GM18873 (cell line): ENCODE results near the gene PDE6B.

Experiments used
- ATAC-seq: cut with Tn5 transposase; IDR thresholded peaks from one replicate; pipeline ENCODE4 v1.9.1; 2021; ENCODE audit warnings: mild to moderate bottlenecking, moderate library complexity, moderate number of reproducible peaks; ENCODE audit not compliant: unreplicated experiment, low FRiP score

Gene PDE6B

DNA sequence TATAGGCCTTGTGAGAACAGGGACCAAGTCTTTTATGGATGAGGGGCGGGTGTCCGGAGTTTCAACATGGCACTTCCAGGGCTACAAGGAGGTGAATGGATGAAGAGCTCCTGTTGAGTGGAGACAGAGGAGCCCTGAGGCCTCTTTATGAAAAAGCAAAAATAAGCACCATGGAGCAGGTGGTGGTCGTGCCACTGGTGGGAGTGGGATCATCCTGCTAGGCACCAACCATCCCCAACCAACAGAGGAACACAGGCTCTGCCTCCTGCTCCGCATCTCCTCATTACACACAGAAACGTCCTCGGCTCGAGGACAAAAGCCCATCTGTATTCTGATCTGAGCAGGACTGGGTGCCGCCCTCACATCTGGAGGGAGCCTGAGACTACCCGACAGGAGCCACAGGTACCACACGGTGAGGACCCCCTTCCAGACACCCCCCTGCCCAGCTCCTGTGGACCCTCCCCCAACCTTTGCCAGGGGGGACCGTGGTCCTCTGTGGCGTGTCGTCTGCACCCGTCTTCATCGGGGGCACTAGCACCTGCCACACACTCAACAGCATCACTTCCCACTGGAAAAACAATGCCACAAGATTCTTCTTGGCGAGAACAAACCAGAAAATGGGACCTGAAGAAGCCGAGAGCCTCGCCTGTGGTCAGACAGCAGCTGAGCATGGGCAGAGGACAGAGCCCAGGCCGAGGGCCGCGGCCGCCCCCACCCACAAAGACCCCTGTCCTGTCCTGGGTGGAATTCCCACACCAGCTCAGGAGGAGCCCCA lies 3.9 kb upstream of the PDE6B start:
- no peak for ATAC-seq

DNA sequence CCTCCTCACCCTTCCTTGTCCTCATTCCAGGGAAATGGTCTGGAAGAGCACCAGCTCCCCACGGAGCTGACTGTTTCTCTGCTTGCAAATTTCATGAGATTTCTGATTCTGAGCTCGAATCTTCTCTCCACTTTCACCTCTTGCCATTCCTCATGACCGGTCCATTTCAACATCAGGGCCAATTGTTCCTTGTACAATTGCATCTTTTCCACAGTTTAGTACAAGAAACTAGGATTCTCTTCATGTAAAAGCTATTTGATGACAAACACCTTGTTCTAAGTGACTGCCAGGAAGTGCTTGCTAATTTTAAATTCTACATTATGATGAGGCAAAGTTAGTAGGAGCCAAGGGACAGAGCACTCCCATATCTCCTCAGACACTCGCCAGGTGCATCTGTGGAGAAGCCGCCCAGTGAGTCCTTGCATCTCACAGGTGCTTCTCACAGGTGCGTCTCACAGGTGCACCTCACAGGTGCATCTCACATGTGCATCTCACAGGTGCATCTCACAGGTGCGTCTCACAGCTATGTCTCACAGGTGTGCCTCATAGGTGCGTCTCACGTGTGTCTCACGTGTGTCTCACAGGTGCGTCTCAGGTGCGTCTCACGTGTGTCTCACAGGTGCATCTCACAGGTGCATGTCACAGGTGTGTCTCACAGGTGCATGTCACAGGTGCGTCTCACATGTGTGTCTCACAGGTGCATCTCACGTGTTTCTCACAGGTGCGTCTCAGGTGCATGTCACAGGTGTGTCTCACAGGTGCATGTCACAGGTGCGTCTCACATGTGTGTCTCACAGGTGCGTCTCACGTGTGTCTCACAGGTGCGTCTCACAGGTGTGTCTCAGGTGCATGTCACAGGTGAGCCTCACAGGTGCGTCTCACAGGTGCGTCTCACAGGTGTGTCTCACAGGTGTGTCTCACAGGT lies 3.0 kb upstream of the PDE6B start:
- ATAC-seq = no peak

DNA sequence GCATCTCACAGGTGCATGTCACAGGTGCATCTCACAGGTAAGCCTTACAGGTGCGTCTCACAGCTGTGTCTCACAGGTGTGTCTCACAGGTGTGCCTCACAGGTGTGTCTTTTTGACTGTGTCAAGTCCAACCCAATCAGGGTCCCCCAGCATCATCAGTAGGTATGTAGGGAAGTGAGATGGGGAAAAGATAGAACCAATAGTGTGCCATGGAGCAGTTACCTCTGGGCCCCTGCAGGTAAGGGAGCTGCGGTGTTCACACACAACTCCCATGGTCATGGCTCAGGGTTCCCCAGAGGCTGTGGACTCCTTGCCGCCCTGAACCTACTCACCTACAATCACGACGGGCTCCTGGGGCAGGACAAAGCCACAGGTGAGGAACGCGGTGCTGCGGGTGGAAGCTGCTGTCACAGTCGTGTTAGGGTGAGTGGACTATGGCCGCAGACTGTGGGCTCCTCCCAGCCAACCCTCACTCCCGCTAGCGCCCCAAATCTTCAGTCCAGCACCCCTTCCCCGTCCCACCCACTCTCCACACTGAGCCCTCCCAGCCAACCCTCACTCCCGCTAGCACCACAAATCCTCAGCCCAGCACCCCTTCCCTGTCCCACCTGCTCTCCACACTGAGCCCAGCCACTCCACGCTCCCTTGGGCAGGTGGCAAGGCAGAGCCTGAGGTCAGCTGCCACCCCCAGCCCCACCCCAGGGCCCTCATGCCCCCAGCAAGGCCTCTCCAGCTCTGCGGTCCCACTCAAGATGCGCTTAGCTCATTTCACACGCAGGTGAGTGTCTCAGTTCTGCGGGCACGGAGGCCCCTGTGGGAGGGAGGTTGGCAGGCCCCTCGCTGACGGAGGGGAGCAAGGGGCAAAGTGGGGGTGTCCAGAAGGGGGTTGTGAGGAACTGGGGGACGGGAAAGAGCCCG lies 2.1 kb upstream of the PDE6B start:
- ATAC-seq = no peak

DNA sequence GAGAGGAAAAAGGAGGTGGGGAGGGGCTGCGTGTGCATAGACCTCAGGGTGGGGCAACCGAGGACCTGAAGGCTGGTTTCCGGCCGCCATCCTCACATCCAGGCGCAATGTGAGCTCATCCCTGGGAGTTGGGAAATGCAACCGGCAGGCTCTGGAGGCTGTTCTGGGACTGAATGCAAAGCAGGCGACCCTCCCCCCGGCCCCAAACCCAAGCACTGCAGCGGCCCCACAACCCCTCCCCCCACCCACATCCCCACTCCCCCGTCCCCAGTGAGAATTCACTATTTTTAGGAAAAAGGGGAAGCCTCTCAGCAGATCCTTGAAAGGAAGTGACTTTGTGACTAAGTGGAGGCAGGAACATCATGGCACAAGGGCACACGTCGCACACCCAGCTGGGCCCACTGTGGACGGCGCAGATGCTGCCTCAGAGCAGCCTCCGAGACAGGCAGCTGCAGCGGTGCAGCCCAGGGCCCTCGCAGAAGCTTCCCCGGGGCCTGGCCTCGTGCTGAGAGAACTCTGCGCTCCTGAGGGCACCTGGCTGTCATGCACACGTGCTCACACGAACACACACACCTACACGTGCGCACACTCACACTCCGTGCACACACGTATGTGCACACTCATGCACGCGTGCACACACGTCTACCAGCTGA lies 1.3 kb upstream of the PDE6B start:
- ATAC-seq = no peak

DNA sequence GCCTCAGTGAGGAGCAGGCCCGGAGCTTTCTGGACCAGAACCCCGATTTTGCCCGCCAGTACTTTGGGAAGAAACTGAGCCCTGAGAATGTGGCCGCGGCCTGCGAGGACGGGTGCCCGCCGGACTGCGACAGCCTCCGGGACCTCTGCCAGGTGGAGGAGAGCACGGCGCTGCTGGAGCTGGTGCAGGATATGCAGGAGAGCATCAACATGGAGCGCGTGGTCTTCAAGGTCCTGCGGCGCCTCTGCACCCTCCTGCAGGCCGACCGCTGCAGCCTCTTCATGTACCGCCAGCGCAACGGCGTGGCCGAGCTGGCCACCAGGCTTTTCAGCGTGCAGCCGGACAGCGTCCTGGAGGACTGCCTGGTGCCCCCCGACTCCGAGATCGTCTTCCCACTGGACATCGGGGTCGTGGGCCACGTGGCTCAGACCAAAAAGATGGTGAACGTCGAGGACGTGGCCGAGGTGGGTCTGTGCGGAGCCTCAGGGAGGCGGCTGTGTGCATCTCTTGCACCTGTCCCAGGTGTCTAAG lies 323 bp downstream of the PDE6B start:
- no peak for ATAC-seq

DNA sequence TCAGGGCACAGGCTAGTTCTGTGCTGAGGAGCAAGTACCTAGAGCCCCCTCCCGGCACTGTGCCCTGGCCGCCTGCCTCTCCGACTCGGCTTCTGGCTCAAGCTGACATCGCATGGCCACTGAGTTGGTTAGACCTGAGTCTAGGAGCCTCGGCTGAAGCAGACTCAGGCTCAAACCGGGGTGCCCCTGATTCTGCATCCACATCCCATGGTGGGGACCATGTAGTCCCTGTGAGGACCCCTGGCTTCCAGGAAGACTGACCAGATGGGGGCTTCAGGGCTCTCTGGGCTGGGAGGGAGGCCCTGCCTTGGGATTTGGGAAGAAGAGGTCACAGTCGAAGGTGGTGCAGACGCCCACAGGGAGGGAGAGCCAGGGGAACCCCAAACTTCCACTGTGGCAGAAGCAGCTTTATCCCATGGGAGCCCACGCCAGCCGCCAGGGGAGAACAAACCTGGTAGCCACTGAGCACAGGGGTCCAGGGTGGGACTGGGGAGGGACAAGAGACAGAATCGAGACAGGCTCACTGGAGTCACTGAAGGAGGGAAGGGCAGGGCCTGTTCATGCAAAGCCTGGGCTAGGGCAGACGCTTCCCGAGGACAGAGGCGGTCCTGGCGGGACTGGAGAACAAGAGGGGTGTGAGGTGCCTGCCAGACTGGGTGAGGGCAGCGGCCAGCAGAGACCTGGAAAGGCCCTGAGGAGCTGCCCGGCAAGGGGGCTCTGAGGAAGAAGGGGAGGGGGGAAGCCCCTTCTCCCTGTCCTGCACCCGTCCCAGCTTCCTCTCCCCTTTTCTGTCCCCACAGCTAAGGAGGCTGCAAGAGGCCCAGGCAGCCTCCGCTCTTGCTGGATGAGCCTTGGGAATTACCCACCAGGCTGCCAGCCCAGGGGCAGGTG lies 1.1 kb downstream of the PDE6B start:
- ATAC-seq = no peak

DNA sequence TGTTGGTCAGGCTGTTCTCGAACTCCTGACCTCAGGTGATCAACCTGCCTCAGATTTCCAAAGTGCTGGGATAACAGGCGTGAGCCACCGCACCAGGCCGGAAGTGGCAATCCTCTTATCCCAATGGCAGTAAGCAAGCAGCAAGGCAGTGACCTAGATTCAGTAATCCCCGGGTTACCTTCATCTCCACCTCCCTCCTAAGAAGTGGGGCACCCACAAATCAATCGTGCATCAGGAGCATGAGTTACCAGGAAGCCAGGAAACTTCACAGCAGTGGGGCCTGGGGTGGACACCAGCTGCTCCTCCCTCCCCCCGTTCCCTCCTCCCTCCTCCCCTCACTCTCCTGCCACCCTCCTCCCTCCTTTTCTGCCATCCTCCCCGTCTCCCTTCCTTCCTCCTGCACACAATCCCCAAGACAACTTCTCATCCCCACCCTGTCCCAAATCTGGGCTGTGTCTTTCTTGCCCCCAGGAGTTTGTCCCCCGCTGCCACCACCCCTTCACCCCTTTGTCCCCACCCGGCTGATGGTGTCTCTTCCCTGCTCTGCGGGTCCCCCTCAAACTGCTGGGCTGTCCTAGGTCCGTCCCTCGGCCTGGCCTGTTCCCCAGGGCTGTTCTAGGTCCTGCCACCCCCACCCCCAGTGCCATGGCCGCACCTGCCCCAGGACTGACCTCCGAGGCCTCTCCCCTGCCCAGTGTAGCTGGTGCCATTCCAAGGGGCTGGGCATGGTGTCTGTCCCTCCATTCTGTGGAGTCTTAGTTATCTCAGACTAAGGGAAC lies 2.2 kb downstream of the PDE6B start:
- no peak for ATAC-seq

DNA sequence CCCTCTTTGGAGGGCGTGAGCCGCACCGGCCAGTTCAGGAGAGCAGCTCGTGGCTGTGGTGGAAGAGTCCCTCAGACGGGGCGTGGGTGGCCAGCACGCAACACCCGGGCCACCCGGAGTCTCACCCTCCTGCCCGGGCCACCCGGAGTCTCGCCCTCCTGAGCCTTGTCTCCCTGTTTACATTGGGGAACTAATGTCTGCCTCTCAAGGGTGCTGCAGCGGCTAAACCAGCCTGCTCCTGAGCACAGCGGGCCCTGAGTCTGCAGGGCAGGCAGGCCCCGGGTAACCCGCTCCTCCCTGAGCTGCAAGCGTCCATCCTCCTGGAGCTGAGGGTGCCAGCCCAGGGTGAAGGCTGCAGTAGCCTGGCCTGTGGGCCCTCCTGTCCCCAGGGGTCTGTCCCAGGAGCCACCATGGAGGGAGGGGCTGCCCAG lies 3.0 kb downstream of the PDE6B start:
- no peak for ATAC-seq

DNA sequence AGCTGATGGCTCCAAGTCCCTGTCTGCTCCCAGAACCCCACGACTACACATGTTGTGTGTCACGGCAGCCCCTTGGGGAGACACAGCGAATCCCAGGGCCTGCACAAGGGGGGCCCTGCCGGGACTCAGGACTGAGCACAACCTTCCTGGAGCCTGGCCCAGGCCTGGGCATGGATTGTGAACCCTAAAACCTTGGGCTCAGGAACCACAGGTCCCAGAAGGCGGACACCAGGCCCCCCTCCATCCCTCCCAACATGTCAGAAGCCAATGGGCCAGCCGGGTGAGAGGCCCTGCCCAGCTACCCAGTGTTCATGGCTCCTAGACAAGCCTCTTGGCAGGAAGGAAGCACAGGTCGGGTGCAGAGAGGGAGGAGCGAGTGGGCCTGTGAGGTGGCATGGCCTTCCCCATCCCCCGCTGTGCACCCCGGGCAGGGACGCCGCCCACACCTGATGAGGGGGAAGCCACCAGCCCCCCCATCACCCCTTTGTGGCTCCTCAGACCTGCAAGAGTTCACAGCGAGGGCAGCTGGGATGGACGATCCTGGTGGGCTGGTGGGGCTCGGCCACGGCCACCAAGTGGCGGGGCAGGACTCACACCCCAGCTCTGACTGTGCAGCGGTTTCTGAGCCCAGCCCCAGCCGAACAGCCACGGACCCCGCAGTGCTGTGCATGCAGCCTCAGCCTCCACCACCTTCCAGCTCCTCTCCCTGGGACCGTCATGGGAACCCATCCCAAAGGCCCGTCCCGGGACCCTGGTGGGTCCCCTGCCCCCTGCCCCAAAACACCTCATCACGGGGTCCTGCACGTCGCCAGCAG lies 3.7 kb downstream of the PDE6B start:
- no peak for ATAC-seq

DNA sequence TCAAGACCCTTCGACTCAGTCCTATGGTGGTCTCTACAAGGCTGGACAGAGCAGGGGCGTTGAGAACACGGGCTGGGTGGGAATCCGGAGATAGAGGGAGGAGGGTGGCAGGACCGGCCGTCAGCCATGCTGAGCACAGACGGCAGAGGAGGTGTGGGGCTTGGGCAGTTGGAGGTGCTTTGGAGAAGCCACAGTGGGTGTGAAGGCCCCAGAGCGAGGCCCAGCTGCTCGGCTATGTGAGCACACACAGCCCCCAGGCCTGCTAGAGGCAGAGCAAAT lies 4.2 kb downstream of the PDE6B start:
- no peak for ATAC-seq

DNA sequence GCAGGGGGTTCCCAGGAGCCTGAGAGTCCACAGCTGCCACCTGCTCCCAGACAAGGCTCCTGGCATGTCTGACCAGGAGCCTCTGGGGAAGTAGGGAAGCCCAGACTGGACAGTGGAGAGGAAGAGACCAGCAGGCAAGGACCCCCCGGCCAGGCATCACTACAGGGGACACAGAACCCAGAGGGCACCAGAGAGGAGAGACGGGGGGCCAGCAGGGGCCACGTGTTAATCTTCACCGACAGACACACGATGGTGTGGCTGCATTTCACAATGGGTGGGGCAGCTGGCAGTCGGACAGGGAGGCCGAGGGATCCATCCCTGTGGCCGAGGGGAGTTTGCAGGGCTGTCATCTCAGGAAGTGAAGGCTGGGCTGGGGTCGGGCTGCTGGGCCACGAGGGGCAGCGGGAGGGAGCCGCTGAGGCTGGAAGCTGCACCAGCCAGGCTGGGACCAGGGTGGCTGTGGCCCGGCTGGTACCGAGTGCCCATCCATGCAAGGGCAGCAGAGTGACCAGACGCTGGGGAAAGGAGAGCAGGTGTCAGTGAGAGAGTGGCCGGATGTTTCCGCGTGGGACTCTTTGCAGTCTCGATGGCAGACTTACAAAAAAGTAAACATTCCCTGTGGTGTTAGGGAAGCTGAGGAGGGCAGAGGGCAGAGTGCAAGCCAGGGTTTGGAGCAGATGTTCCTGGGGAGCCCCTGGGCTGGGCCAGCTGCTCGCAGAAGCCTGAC lies 4.7 kb downstream of the PDE6B start:
- no peak for ATAC-seq

DNA sequence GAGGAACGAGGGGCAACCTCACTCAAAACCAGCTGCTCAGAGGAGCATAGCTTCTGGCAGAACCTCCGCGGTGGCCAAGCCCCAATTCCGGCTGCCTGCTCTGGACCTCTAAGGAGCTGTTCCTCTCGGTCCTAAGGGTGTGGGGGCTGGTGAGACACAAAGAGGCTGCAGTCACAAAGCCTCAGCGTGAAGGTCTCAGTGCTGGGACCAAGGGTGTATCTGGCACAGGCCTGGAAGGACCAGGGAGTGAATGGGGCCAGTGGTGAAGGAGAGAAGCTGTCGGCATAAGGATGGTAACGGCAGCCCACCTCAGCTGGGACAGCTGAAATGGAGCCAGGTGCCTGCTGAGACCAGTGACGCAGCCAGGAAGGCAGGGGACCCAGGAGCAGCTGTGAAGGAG lies 5.3 kb downstream of the PDE6B start:
- ATAC-seq = no peak

DNA sequence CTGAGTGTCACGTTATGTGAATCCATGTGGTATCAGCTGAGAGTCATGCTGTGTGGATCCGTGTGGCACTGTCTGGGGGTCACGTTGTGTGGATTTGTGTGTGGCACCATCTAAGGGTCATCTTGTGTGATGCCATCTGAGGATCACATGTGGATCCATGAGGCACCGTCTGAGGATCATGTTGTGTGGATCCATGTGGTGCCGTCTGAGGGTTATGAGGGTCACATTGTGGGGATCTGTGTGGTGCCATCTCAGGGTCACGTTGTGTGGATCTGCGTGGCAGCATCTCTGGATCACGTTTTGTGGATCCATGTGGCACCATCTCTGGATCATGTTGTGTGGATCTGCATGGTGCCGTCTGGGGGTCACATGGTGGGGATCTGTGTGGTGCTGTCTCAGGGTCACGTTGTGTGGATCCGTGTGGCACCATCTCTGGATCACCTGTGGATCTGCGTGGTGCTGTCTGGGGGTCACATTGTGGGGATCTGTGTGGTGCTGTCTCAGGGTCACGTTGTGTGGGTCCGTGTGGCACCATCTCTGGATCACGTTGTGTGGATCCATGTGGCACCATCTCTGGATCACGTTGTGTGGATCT lies 6.9 kb downstream of the PDE6B start:
- ATAC-seq = no peak

DNA sequence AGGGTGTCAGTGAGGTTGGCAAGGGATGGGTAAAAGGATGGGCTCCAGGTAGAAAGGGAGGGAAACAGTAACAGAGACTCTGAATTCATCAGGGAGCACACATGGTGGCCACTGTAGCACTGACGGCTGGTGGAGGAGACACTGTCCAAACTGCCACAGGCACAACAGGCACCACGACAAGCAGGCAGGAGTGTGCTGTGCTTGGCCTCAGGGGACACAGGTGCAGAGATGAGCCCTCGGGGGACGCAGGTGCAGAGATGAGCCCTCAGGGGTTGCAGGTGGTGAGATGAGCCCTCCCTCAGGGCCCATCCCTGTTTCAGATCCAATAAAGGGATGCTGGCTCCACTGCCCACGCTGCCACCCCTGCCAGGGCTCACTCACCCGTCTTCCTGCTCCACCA lies 7.6 kb downstream of the PDE6B start:
- ATAC-seq = no peak

DNA sequence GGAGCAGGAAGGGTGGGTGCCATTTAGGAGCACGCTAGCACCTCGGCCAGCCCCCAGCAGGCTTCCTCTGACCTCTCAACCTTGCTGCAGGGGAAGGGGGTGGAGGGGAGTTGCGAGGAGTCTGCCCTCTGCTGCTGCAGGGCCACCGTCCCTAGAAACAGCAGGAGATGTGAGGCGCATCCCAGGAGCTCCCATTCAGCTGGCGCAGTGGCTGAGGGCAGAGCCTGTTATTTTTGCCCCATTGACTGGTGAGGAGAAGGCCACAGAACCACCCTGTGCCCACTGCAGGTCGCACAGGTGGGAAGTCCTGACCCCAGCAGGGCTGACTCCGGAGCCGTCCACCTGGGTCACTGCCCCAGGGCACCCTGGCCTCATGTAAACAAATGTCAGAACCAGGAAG lies 8.0 kb downstream of the PDE6B start:
- no peak for ATAC-seq

DNA sequence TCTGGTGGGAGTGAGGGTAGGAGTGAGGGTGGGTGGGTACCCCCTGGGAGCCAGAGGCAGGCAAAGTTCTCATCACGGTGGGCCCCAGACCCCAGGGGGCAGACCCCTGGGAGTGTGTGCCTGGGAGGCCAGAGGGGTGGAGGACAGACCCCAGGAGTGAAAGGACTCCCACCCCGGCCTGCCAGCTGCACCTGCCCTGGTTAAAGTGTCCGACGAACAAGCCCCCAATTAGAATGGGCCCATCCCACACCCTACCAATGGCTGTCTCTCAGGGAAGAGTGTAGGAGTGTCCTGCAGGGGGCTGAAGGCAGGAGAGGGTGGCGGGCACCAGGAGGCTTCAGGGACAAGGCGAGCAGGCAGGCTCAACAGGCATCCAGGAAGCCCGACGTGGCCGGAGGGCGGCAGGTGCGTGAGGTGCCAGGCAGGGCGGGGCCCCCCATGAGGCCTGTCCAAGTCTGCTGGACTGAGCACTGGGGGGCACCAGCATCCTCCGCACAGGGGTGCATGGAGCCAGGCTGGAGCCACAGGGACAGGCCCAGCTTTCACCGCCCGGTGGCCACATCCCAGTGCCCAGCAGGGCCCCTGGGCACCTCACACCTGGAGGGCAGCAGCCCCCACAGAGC lies 8.7 kb downstream of the PDE6B start:
- no peak for ATAC-seq
